GM19395 (cell line): ENCODE results near the gene CFAP251.
"Not testable (repeated sequence)": the region's sequence is repeated elsewhere in the genome, so short reads cannot be mapped to it uniquely, and the experiment has no call there.

ENCODE experiments used
- ATAC-seq: cut with Tn5 transposase; IDR thresholded peaks from one replicate; pipeline ENCODE4 v1.9.1; 2021; ENCODE audit warnings: mild to moderate bottlenecking, moderate library complexity; ENCODE audit not compliant: unreplicated experiment

The CFAP251 gene

GRCh38 chr12:121917950-121918678 is at the start of gene CFAP251:
TSS of gene CFAP251 (plus strand) at chr12:121918592. CDS start at chr12:121921306, 2,714 bp downstream.
- ATAC-seq, result peak; percentile 90

- ATAC-seq, result not testable (repeated sequence)
Observed at GRCh38 chr12:121869229-121869628, 49.2 kb upstream of the CFAP251 start.

DNA sequence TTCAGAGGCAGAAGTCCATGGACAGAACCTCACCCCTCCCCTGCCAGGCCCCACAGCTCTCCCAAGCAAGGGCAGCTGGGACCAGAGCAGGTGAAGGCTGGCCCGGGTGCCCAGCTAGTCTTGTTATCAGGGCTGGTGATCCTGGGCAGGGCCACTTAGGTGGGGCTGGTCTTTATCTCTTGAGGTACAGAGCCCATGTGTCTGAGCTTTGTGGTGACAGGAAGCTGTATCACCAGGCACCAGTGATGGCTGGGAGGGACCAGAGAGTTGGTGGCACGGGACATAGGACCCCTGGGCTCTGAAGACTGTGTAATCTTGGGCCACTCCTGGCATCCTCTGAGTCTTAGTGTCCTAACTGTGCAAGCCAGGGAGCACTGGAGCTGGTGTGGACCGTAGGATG is 46.9 kb upstream of the CFAP251 start:
- no peak for ATAC-seq

DNA sequence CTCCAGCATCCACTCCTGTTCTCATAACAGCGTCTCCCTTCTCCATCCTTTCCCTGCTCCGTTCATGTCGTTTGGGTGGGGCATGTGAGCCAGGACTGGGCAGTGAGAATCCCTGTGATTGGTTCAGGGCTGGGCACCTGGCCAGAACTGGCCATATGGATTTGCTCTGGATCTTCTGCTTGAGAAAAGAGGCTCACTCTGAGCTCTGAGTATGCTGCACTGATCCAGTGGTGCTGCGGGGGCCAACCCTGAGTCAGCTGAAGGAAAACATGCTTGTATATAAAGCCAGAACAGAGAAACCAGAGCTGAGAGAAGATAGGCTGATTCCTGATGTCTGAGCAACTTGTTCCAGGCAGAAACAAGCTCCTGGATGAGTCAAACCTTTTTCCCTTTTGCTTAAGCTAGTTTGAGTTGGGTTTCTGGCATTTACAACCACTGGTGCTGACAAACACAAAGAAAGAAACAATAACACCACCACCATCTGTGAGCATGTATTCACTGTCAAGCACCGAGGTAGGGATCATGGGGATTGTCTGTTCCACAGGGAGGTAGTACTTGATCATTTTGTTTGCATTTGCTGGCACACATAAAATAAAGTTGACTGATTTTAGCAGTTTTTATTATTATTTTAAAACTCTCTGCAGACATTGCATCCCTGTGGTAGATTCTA is 45.7 kb upstream of the CFAP251 start:
- ATAC-seq, result no peak

GRCh38 chr12:121873216-121873569 is 45.2 kb upstream of the CFAP251 start:
- ATAC-seq, result no peak

DNA sequence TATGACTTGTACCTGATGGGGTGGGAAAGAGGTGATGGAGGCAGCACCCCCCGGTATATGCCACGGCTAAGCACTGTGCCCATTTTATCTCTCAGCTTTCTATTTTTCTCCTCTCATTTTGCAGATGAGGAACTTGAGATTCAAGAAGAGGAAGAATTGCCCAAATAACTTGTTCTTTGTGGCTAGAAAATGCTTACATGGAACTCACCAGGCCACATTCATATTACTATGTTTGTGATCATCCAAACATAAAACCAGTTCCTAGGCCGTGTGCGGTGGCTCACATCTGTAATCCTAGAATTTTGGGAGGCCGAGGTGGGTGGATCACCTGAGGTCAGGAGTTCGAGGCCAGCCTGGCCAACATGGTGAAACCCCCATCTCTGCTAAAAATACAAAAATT is 44.3 kb upstream of the CFAP251 start:
- ATAC-seq, result no peak

DNA sequence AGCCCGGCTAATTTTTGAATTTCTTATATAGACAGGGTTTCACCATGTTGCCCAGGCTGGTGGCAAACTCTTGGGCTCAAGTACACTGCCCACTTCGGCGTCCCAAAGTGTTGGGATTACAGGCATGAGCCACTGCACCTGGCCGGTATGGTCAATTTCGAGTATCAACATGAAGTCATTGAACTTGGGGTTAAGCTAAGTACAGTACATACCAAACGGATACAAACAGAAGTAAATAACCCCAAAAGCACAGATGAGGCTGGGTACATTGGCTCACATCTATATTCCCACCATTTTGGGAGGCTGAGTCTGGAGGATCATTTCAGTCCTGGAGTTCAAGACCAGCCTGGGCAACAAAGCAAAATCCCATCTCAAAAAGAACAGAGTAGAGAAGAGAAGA is 42.8 kb upstream of the CFAP251 start:
- no peak for ATAC-seq

DNA sequence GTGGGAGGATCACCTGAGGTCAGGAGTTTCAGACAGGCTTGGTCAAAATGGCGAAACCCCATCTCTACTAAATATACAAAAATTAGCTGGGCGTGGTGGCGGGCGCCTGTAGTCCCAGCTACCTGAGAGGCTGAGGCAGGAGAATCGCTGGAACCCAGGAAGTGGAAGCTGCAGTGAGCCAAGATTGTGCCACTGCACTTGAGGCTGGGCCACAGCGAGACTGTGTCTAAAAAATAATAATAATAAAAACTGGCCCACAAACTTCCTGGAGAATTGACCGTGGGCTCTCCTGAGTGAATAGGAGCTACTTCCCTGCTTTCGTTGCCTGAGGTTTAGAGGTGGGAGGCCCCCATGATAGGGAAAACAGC is 42.3 kb upstream of the CFAP251 start:
- not testable (repeated sequence) for ATAC-seq

DNA sequence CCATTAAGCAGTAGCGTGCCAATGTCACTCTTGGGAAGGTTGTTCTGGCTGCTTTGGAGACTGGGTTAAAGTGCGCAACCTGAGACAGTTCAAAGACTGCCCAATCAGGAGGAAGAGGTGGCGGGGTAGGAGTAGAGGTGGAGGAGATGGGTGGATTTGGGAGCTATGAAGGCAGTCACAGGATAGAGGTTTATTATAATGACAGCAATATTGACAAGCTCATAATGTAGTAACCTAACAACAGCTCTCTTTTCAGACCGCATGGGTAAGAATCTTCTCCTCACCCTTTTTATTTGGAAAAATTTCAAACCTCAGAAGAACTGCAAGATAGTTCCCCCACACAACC is 35.1 kb upstream of the CFAP251 start:
- no peak for ATAC-seq

- ATAC-seq, result not testable (repeated sequence)
Observed at GRCh38 chr12:121885129-121885528, 33.3 kb upstream of the CFAP251 start.

DNA sequence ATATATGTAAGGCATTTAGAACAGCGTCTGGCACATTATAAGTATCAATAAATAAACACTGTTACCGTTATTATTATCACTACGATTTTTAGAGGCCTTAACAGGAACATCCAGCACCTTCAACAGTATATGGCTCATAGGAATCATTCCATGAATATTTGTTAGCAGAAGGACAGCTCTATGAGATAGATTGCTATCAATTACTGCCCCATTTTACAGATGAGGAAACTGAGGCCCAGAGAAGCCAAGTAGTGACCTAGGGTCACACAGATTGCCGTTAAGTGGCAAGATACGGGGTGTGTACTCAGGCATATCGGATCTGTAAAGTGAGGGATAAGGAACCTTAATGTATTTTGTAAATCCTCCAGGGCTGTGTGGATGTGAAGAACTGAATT is 30.3 kb upstream of the CFAP251 start:
- ATAC-seq, result no peak

DNA sequence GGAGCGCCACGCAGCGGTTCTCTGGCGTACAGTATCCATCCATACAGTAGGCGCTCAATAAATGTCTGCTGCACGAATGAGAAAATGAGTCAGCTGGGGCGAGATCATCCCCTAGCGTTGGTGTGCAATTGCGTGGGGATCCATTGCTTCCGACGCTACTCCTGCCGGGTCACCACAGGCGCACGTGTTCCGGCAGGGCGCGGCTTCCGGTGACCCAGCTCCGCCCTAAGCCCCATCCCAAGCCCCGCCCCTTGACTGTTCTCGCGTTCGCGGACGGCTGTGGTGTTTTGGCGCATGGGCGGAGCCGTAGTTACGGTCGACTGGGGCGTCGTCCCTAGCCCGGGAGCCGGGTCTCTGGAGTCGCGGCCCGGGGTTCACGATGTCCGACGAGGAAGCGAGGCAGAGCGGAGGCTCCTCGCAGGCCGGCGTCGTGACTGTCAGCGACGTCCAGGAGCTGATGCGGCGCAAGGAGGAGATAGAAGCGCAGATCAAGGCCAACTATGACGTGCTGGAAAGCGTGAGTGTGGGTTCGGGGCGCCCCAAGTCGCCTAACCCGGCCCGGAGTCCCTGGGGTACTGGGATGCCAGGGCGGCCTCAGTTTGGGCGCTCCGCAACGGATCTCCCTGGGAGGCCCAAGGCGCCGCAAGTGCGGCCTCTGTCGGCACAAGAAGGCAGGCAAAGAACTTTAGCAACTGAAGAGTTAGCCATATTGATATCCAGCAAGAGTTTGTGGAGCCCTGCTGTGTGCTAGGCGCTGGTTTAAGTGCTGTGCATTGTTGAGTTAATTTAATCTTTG is 29.7 kb upstream of the CFAP251 start, which contains the start of gene PSMD9:
TSS of gene PSMD9 (plus strand) at position 313 of the 796 bp plus-strand sequence. CDS start at position 380, 67 bp downstream.
- peak; percentile 91 for ATAC-seq

GRCh38 chr12:121889274-121889624 is 29.1 kb upstream of the CFAP251 start:
- ATAC-seq, result no peak

- not testable (repeated sequence) for ATAC-seq
Observed at GRCh38 chr12:121889661-121890060, 28.7 kb upstream of the CFAP251 start.

DNA sequence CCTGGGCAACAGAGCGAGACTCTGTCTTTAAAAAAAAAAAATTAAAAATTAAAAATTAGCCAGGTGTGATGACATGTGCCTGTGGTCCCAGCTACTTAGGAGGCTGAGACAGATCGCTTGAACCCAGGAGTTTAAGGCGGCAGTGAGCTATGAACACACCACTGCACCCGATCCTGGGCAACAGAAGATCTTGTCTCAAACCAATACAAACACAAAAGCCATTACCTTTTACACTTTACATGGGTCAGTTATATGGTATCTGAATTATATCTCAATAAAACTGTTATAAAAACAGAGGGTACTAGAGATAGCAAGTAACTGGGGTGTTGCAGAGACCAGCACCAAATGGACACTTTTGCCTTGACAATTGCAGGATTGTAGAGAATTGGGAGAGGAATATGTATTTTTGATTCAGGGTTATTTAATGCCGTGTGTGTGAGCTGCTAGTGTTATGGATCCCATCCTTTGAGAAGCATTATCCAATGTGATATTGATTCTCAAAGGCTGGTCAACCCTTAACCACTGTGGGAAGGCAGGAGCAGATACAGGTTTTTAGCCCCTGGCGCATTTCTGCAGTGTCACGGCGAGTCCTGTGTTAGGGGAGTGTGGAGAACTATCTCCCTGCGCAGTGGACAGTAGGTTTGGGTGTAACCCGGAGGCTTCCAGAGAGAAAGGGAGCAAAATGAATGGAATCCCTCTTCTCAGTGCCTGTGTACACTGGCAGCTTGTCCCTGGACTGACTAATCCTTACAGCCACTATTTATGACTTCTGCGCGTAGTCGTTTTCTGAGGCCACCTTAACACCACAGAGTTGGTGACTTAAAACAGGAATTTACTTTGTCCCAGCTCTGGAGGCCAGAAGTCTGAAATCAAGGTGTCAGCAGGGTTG is 25.5 kb upstream of the CFAP251 start:
- ATAC-seq, result no peak

DNA sequence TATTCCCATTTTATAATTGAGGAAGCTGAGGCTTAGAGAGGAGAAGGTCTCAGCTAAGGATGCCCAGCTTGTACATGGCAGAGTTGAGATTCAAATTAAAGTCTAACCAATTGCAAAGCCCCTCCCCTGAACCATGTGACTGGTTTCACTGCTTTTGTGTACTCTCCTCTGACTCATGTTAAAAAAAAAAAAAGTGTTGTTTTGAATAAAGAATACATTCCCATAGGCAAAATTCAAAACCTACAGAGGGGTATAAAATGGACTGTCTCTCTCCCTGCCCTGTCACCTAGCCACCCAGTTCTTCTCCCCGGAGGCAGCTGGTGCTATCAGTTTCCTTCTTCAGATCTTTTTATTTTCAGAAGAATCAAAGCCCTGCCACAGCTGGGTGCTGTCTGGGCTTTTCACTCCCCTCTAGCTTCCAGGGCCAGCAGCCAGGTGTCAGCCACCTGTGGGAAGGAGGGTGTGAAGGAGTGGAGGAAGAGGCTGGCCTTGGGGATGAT is 24.4 kb upstream of the CFAP251 start:
- ATAC-seq, result no peak

DNA sequence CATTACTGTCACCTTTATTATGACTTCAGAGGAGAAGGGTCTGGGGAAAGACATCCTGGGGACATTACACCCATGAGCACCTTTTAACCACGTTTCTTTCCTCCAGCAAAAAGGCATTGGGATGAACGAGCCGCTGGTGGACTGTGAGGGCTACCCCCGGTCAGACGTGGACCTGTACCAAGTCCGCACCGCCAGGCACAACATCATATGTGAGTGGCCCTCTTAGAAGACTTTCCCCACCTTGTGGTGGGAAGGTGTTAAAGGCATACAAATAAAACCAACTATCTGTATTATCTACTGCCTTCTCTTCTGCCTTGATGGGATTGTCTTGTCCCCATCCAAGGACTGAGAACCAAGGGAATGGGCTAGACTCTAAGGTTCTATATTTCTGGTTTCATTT is 23.8 kb upstream of the CFAP251 start:
- ATAC-seq, result no peak

DNA sequence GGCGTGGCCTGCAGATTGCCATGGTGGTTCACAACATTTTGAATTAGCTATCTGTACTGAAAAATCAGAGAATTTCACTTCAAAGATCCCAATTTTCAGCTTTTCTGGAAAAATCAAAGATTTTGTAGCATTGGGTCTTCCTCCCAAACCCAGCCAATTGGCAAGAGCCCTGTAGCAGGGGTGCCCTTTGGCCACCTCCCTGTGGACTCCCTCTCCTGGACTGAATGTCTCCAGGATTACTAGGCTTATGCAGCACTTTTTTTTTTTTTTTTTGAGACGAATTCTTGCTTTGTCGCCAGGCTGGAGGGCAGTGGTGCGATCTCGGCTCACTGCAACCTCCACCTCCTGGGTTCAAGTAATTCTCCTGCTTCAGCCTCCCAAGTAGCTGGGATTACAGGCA is 20.1 kb upstream of the CFAP251 start:
- no peak for ATAC-seq

DNA sequence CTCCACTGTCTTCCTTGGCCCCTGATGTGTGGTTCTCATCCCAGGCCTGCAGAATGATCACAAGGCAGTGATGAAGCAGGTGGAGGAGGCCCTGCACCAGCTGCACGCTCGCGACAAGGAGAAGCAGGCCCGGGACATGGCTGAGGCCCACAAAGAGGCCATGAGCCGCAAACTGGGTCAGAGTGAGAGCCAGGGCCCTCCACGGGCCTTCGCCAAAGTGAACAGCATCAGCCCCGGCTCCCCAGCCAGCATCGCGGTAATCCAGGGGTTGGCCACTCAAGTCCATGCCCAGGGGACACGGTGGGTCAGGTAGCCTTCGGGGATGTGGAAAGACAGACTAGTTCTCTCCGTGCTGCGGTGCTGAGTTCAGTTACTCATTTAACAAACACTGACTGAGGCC is 18.8 kb upstream of the CFAP251 start:
- ATAC-seq, result no peak

DNA sequence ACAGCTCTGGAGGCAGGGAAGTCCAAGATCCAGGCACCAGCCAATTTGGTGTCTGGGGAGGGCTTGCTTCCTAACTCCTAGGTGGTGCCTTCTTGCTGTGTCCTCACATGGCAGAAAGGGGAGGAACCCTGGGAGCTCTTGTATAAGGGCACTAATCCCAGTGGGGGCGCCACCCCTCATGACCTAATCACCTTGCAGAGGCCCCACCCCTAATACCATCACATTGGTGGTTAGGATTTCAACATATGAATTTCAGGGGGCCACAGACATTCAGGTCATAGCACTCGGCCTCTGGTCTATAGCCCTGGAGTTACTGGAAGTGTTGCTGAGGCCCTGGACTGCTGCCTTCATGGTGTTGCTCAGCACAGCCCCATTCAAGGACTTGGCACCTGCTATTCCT is 15.2 kb upstream of the CFAP251 start:
- ATAC-seq, result no peak

GRCh38 chr12:121905746-121906145 is 12.6 kb upstream of the CFAP251 start:
- ATAC-seq, result no peak
